ENCODE data around the gene TASP1. TPM values are rescaled to one million over a fixed set of nuclear protein-coding genes. Genes with fewer than 3 reads are reported as not detected.

The TASP1 gene
- total RNA-seq, 1 donor from 2014 or later: 7.7 TPM

DNA sequence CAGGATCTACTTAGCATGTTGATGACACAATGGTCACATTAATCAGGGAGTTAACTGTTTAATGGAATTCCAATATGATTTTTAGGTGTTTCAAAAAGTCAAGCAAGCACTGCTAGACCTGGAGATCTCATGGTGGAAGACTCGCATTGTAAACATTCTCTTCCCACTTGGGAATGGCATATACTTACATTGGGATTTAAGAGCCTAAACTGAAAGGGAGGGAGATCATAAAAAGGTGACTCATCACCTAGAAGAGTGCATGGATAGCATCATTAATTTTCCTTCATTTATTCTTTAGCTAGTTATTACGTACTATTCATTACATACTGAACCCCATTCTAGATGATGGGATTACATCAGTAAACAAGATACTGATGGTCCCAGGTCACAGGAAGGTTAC, 185.4 kb downstream of the TASP1 start:
- no peak overlapping the region for H3K4me3 Mint-ChIP-seq
- no peak overlapping the region for H3K27ac Mint-ChIP-seq (ENCODE audit: unreplicated experiment)
- TF ChIP-seq, protein P1, sequence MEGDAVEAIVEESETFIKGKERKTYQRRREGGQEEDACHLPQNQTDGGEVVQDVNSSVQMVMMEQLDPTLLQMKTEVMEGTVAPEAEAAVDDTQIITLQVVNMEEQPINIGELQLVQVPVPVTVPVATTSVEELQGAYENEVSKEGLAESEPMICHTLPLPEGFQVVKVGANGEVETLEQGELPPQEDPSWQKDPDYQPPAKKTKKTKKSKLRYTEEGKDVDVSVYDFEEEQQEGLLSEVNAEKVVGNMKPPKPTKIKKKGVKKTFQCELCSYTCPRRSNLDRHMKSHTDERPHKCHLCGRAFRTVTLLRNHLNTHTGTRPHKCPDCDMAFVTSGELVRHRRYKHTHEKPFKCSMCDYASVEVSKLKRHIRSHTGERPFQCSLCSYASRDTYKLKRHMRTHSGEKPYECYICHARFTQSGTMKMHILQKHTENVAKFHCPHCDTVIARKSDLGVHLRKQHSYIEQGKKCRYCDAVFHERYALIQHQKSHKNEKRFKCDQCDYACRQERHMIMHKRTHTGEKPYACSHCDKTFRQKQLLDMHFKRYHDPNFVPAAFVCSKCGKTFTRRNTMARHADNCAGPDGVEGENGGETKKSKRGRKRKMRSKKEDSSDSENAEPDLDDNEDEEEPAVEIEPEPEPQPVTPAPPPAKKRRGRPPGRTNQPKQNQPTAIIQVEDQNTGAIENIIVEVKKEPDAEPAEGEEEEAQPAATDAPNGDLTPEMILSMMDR (conservative IDR thresholded peaks at IDR 0.05): no peak
- no peak for DNase-seq (ENCODE audit: low read depth, low spot score)
- H3K4me1 Mint-ChIP-seq: no peaks in the 10 kb centered on the region
- peaks cover 18% of the 10 kb centered on the region for H3K36me3 Mint-ChIP-seq (ENCODE audit: low read depth)
- H3K9me3 Mint-ChIP-seq: peaks cover 10% of the 10 kb centered on the region
- no peaks in the 10 kb centered on the region for H3K27me3 Mint-ChIP-seq (ENCODE audit: low read depth)

DNA sequence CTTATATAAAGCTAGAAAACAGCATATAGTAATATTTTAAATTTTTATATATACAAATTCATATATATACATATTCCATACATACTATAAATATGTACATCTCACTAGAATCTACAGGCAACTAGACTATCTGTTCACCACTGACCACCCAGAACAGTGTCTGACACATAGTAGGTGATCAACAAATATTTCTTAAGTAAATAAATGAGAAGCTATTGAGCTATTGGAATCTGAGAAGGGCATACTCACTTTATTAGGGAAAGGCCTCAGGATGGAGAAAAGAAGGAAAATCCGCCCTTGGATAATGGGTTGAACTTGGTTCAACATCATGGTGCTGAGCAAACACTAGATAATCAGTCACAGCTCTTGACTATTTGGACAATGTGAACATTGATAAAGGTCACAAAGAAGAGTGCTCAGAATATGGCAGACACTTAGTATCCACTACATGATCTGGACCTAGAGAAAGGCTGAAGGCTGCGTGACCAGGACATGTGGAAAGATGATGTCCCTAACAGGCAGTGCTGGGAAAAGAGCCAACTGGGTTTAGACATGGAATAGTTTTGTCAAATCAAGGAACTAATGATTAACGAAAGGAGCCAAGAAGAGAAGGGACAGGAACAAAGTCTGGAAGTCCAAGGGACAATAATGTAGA, 186.1 kb downstream of the TASP1 start:
- TF ChIP-seq, protein P1 (conservative IDR thresholded peaks at IDR 0.05): no peak
- no peak overlapping the region for H3K27ac Mint-ChIP-seq (ENCODE audit: unreplicated experiment)
- H3K4me1 Mint-ChIP-seq: no peaks in the 10 kb centered on the region

DNA sequence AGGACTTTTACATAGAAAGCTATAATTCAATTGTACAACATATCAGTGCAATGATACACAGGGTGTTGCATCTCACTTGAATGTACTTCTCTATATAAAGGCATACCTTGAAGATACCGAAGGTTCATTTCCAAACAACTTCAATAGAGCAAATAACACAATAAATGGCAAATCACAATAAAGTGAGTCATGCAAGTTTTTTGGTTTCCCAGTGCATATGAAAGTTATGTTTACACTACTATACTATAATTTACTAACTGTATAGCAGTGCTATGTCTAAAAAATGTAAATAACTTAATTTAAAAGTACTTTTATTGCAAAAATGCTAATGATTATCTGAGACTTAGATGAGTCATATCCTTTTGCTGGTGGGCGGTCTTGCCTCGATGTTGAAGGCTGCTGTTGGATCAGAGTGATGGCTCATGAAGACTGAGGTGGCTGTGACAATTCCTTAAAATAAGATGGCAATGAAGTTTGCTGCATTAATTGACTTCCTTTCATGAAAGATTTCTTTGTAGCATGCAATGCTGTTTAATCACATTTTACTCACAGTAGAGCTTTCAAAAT, 188.8 kb downstream of the TASP1 start:
- peaks cover 10% of the 10 kb centered on the region for H3K9me3 Mint-ChIP-seq
- no peaks in the 10 kb centered on the region for H3K4me1 Mint-ChIP-seq

More for the DNA sequence above, 186.1 kb downstream of the TASP1 start:
- Mint-ChIP-seq H3K4me3 (no peak overlapping the region), H3K9me3 (peaks cover 10% of the 10 kb centered on the region), H3K27me3 (ENCODE audit: low read depth) (no peaks in the 10 kb centered on the region), H3K36me3 (ENCODE audit: low read depth) (peaks cover 18% of the 10 kb centered on the region)
- no peak for DNase-seq (ENCODE audit: low read depth, low spot score)

DNA sequence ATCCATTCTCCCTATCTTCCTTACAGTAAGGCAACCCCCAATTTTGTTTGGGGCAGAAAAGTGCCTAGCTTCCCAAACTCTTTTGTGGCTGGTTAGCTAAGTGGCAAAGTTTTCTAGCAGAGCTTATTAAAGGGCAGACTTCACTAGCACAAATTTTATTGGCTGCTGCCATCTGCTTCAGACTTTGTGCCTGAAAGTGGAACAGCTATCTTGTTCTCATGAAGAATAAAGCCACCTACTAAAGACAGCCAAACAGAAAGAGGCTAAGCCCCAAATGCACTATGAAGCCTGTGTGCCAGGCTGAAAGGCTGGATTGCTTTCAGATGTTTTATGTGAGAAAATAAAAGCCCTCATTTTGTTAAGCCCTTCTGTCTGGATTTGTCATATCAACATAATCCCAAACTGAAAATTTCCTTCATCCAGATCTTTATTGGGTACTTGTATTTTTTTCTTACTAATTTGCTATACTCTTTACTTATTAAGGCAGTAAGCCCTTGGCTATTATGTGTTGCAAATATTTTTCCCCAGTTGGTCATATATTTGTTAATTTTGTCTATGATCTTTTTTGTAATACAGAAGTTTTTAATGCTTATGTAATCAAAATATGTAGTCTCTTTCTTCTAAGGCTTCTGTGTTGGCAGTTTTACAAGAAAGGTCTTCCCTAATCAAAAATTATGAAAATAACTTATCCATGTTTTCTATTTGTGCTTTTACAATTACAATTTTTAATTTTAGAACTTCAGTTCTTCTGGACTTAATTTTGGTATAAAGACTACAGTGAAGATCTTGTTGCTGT, 191.1 kb downstream of the TASP1 start:
- Mint-ChIP-seq H3K36me3 (ENCODE audit: low read depth) (peaks cover 7% of the 10 kb centered on the region), H3K4me1 (no peaks in the 10 kb centered on the region), H3K27ac (ENCODE audit: unreplicated experiment) (no peak overlapping the region), H3K4me3 (no peak overlapping the region), H3K9me3 (peaks cover 3% of the 10 kb centered on the region), H3K27me3 (ENCODE audit: low read depth) (no peaks in the 10 kb centered on the region)
- DNase-seq (ENCODE audit: low read depth, low spot score): no peak
- TF ChIP-seq, protein P1 (conservative IDR thresholded peaks at IDR 0.05): no peak

More for the DNA sequence above, 188.8 kb downstream of the TASP1 start:
- H3K36me3 Mint-ChIP-seq (ENCODE audit: low read depth): peaks cover 18% of the 10 kb centered on the region
- no peak overlapping the region for H3K27ac Mint-ChIP-seq (ENCODE audit: unreplicated experiment)
- TF ChIP-seq, protein P1 (conservative IDR thresholded peaks at IDR 0.05): no peak
- DNase-seq (ENCODE audit: low read depth, low spot score): no peak
- no peak overlapping the region for H3K4me3 Mint-ChIP-seq
- no peaks in the 10 kb centered on the region for H3K27me3 Mint-ChIP-seq (ENCODE audit: low read depth)

DNA sequence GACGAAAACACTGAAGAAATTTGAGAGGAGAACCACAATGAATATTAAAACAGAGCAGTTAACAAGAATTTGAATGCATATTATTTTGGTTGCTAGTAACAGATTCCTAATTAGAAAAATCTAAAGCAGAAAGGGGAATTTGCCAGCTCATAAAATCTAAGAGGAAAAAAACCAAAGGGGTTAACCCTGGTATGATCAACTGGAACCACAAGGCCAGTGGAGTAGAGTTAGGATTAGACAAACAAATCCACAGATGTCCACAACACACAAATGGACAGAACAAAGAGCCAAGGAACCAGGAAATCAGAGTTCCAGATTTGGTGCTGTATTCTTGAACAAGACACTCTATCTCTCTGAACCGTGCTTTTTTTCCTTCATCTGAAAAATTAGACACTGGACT, 195.0 kb downstream of the TASP1 start:
- Mint-ChIP-seq H3K9me3 (peaks cover 7% of the 10 kb centered on the region), H3K4me3 (no peak overlapping the region), H3K4me1 (no peaks in the 10 kb centered on the region), H3K27ac (ENCODE audit: unreplicated experiment) (no peak overlapping the region), H3K36me3 (ENCODE audit: low read depth) (peaks cover 6% of the 10 kb centered on the region), H3K27me3 (ENCODE audit: low read depth) (no peaks in the 10 kb centered on the region)
- TF ChIP-seq, protein P1 (conservative IDR thresholded peaks at IDR 0.05): no peak
- no peak for DNase-seq (ENCODE audit: low read depth, low spot score)
